Stimulated activated CD8-positive, alpha-beta memory T cell treated with anti-CD3 and anti-CD28 coated beads, Interleukin-4, amount 100 ng/mL, for 24 hours (primary cell): ENCODE data around the gene CARD18.

ENCODE experiments used
- DNase-seq: peaks from one replicate; pipeline ENCODE4 v3.0.0-alpha.2; 2020; ENCODE audit warnings: low read depth

The CARD18 gene

GRCh38 chr11:105139669-105140068, at the start of gene CARD18:
CARD18 (minus strand) TSS chr11:105139769; CDS start chr11:105139726, 43 bp downstream.
- no peak for DNase-seq

- no peak for DNase-seq
Observed at GRCh38 chr11:105183987-105184386, 44.4 kb upstream of the CARD18 start.

- no peak for DNase-seq
Observed at GRCh38 chr11:105183426-105183825, 43.9 kb upstream of the CARD18 start.

GRCh38 chr11:105181521-105181920, 42.0 kb upstream of the CARD18 start:
- no peak for DNase-seq

GRCh38 chr11:105181100-105181499, 41.5 kb upstream of the CARD18 start:
- no peak for DNase-seq

GRCh38 chr11:105179542-105180278, 40.1 kb upstream of the CARD18 start:
- DNase-seq, result no peak

- DNase-seq, result no peak
Observed at GRCh38 chr11:105177658-105178057, 38.1 kb upstream of the CARD18 start.

GRCh38 chr11:105168457-105168856, 28.9 kb upstream of the CARD18 start:
- DNase-seq, result no peak

- DNase-seq, result no peak
Observed at GRCh38 chr11:105167244-105167643, 27.7 kb upstream of the CARD18 start.

- DNase-seq, result no peak
Observed at GRCh38 chr11:105164208-105164607, 24.6 kb upstream of the CARD18 start.

- no peak for DNase-seq
Observed at GRCh38 chr11:105162506-105162905, 22.9 kb upstream of the CARD18 start.

GRCh38 chr11:105158436-105158835, 18.9 kb upstream of the CARD18 start:
- no peak for DNase-seq

GRCh38 chr11:105156720-105157119, 17.2 kb upstream of the CARD18 start:
- DNase-seq, result no peak

- no peak for DNase-seq
Observed at GRCh38 chr11:105156231-105156630, 16.7 kb upstream of the CARD18 start.

- no peak for DNase-seq
Observed at GRCh38 chr11:105155679-105156078, 16.1 kb upstream of the CARD18 start.

GRCh38 chr11:105153392-105153791, 13.8 kb upstream of the CARD18 start:
- no peak for DNase-seq

- no peak for DNase-seq
Observed at GRCh38 chr11:105152560-105152959, 13.0 kb upstream of the CARD18 start.

GRCh38 chr11:105152021-105152512, 12.5 kb upstream of the CARD18 start:
- no peak for DNase-seq

GRCh38 chr11:105149477-105149876, 9.9 kb upstream of the CARD18 start:
- no peak for DNase-seq

- no peak for DNase-seq
Observed at GRCh38 chr11:105148241-105148640, 8.7 kb upstream of the CARD18 start.

- no peak for DNase-seq
Observed at GRCh38 chr11:105144887-105145286, 5.3 kb upstream of the CARD18 start.

- no peak for DNase-seq
Observed at GRCh38 chr11:105142167-105142566, 2.6 kb upstream of the CARD18 start.

- DNase-seq, result no peak
Observed at GRCh38 chr11:105137286-105137685, 2.3 kb downstream of the CARD18 start.

GRCh38 chr11:105135883-105136282, 3.7 kb downstream of the CARD18 start:
- no peak for DNase-seq
